Endothelial cell of umbilical vein (primary cell): ENCODE data around the gene CRISPLD2. TPM values are rescaled to one million over a fixed set of nuclear protein-coding genes. Genes with fewer than 3 reads are reported as not detected.
A peak's percentile ranks its signal among the peaks of the same experiment; 100 is the strongest.

ENCODE experiments used
- BruUV-seq: library from RNA; stranded (reverse); fragments of 400-500 nt; replicated peaks from 2 replicates; lab custom pipeline; 2021; lab: Mats Ljungman, UMichigan
- CTCF ChIA-PET: fragments of 300-600, 350-600 bp; sonication (Branson Sonifier 250); formaldehyde crosslinking; loops from one replicate; lab custom pipeline; 2021; ENCODE audit warnings: antibody characterized with exemption, inconsistent platforms; lab: Charles Lee
- POLR2A ChIA-PET: fragments of 300-600, 350-600 bp; sonication (Branson Sonifier 250); formaldehyde crosslinking; loops from one replicate; lab custom pipeline; 2021; ENCODE audit warnings: antibody characterized with exemption, inconsistent platforms; lab: Charles Lee
- DNase-seq: peaks from one replicate; pipeline ENCODE4 v3.0.0-alpha.2; 2011; ENCODE audit warnings: low read depth, low spot score
- FAIRE-seq: peaks from 2 replicates; lab custom pipeline; 2011; peaks lifted over from hg19 to GRCh38; lab: Jason Lieb, UNC
- H2AFZ ChIP-seq: 2 replicates; pipeline ENCODE4 v1.6.0; 2012; ENCODE audit warnings: low read depth, low read length, control low read depth, inconsistent platforms
- H3K27ac ChIP-seq: 2 replicates; pipeline ENCODE4 v1.5.1; 2011; ENCODE audit warnings: low read depth, mild to moderate bottlenecking, control low read depth, low read length, moderate library complexity; ENCODE audit not compliant: insufficient read depth
- H3K27me3 ChIP-seq, 2 experiments: 2 replicates each; pipeline versions ENCODE4 v1.6.0 to v1.6.1; 2011; ENCODE audit warnings: low read length in 2 of 2, mixed read lengths in 1 of 2; ENCODE audit not compliant: control insufficient read depth in 2 of 2, insufficient read depth in 2 of 2
- H3K36me3 ChIP-seq, 2 experiments: 2 replicates in 1 of 2; 3 replicates in 1 of 2; pipeline ENCODE4 v1.5.1; 2011; ENCODE audit warnings: low read length in 2 of 2, mild to moderate bottlenecking in 1 of 2, moderate library complexity in 1 of 2; ENCODE audit not compliant: control insufficient read depth in 2 of 2, insufficient read depth in 2 of 2; ENCODE audit errors: extremely low read depth in 1 of 2
- H3K4me1 ChIP-seq: 3 replicates; pipeline ENCODE4 v1.5.1; 2011; ENCODE audit warnings: mild to moderate bottlenecking, low read length; ENCODE audit not compliant: control insufficient read depth, insufficient read depth; ENCODE audit errors: extremely low read depth
- H3K4me2 ChIP-seq: 2 replicates; pipeline ENCODE4 v1.6.1; 2011; ENCODE audit warnings: low read length, control low read depth, mixed read lengths; ENCODE audit not compliant: insufficient read depth
- H3K4me3 ChIP-seq, 3 experiments: fragments of 200-600 bp in 1 of 3; sonication (generic), shearing (Covaris generic) in 1 of 3; replicated peaks in 1 of 3; 2 replicates each; pipeline ENCODE4 v1.5.1; 2011 to 2016; ENCODE audit warnings: control low read depth in 3 of 3, low read length in 3 of 3, mild to moderate bottlenecking in 2 of 3, inconsistent platforms in 1 of 3, low read depth in 1 of 3, moderate library complexity in 1 of 3; ENCODE audit not compliant: insufficient read depth in 1 of 3
- H3K79me2 ChIP-seq: 2 replicates; pipeline ENCODE4 v1.6.0; 2012; ENCODE audit warnings: low read length, inconsistent platforms; ENCODE audit not compliant: control insufficient read depth, insufficient read depth
- H3K9ac ChIP-seq: replicated peaks from 2 replicates; pipeline ENCODE3; 2011; ENCODE audit warnings: low read length, control low read depth; ENCODE audit not compliant: insufficient read depth; ENCODE audit errors: extremely low read depth
- H3K9me1 ChIP-seq: replicated peaks from 3 replicates; pipeline ENCODE4 v1.6.0; 2011; ENCODE audit warnings: mild to moderate bottlenecking, low read length; ENCODE audit not compliant: control insufficient read depth, insufficient read depth; ENCODE audit errors: extremely low read depth
- H3K9me3 ChIP-seq: replicated peaks from 2 replicates; pipeline ENCODE4 v1.5.1; 2012; ENCODE audit warnings: low read length, inconsistent platforms; ENCODE audit not compliant: control insufficient read depth, insufficient read depth
- H4K20me1 ChIP-seq: replicated peaks from 2 replicates; pipeline ENCODE3; 2011; ENCODE audit warnings: mild to moderate bottlenecking, low read length; ENCODE audit not compliant: control insufficient read depth, insufficient read depth; ENCODE audit errors: extremely low read depth
- CTCF ChIP-seq, 2 donors: IDR thresholded peaks; 1 replicate in 1 of 2; 2 replicates in 1 of 2; pipeline ENCODE4 v1.5.1; 2011; ENCODE audit warnings: low read length in 2 of 2, mild to moderate bottlenecking in 2 of 2, moderate library complexity in 2 of 2, control low read depth in 1 of 2, inconsistent platforms in 1 of 2, low read depth in 1 of 2; ENCODE audit not compliant: insufficient read depth in 1 of 2; ENCODE audit errors: extremely low read depth in 1 of 2
- EZH2 ChIP-seq: IDR thresholded peaks from 2 replicates; pipeline ENCODE4 v1.6.1; 2012; ENCODE audit warnings: borderline replicate concordance, low read depth, mild to moderate bottlenecking, moderate library complexity, low read length, inconsistent platforms; ENCODE audit not compliant: severe bottlenecking
- FOS ChIP-seq: IDR thresholded peaks from 2 replicates; pipeline ENCODE4 v1.6.1; 2011; ENCODE audit warnings: mild to moderate bottlenecking, low read length, moderate library complexity, borderline replicate concordance; ENCODE audit not compliant: insufficient read depth
- GATA2 ChIP-seq: IDR thresholded peaks from 2 replicates; pipeline ENCODE4 v1.7.0; 2011; ENCODE audit warnings: low read depth, mild to moderate bottlenecking, moderate library complexity, mixed read lengths, low read length; ENCODE audit not compliant: insufficient read length, insufficient read depth
- JUN ChIP-seq: IDR thresholded peaks from 2 replicates; pipeline ENCODE4 v1.6.1; 2011; ENCODE audit warnings: borderline replicate concordance, low read depth; ENCODE audit not compliant: insufficient read length, insufficient read depth
- dilution Hi-C: fragments of 300-500 bp; cut with MboI; formaldehyde crosslinking; loops from one replicate; pipeline ENCODE4 v1.15.0; 2019; ENCODE audit warnings: low sequenced_read_pairs; ENCODE audit not compliant: extremely low pct_ligation_motif_present
- intact Hi-C: fragments of 100-400 bp; cut with micrococcal nuclease; formaldehyde crosslinking; loops from one replicate; pipeline ENCODE4 v1.10.0; 2022
- polyA plus RNA-seq, 4 experiments: library from polyadenylated mRNA; depleted of rRNA in 3 of 4; stranded (reverse) in 3 of 4; unstranded in 1 of 4; fragments of >200 nt; gene quantifications; 2 replicates each; pipeline versions ENCODE4 v1.2.1 to v1.2.3, GENCODE V29; 2011 to 2012; ENCODE audit warnings: missing spikeins in 1 of 4
- total RNA-seq: library from RNA; stranded (reverse); gene quantifications from 2 replicates; pipeline ENCODE4 v1.2.3, GENCODE V29; 2021
- TF ChIP-seq, protein P1 (sequence below): IDR thresholded peaks from 2 replicates; pipeline ENCODE4 v1.6.1; 2011; ENCODE audit not compliant: insufficient read depth, insufficient read length

CRISPLD2 gene
- total and polyA plus RNA-seq, 2 donors (not counting 3 experiments of a cell fraction or from before 2014, with no cell fraction given) = 0.14 to 0.73 TPM

DNA sequence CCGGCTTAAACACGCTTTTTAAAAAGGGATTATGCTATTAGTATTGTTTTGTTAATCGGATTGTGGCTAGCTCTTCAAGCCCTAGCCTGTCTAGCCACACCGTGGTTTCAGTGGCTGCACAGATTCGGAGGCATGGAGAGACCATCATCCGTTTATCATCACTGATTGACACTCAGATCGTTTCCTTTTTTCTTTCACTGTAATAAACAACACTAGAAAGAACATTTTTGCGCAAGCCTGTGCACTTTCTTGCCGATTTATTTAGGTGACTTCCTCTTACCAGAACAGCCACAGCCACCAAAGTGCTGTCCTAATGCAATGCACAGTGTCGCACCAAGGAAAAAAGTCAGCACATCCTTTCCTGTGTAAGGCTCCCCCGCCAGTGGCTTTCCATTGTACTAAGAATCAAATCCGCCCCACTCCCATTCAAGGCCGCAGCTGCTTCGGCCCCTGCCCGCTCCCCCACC, 78.2 kb downstream of the CRISPLD2 start:
- no peak overlapping the region for H3K9ac ChIP-seq
- H3K27me3 ChIP-seq = peaks cover 0 to 2% of the 10 kb centered on the region in 2 experiments
- DNase-seq = no peak
- no peaks in the 10 kb centered on the region for H3K9me1 ChIP-seq
- no peak for FAIRE-seq
- ChIA-PET POLR2A (no interaction called here), CTCF (interaction anchor here (1.5 kb wide), 1 partner anchor 13 kb away, joined by 4 read pairs; no protein-coding TSS in a partner anchor)
- no peaks in the 10 kb centered on the region for H3K9me3 ChIP-seq
- H2AFZ ChIP-seq = peak overlapping the region; percentile 50
- no peaks in the 10 kb centered on the region for H3K79me2 ChIP-seq
- intact Hi-C loops = no loop called here
- BruUV-seq = no TSS peak
- no peaks in the 10 kb centered on the region for H4K20me1 ChIP-seq
- TF ChIP-seq CTCF (IDR thresholded peaks at IDR 0.05; ENCODE audit: extremely low read depth in 1 of 2, insufficient read depth in 1 of 2, low read depth in 1 of 2, low read length in 2 of 2) (no peak), JUN (no peak), EZH2 (no peak), FOS (no peak), GATA2 (no peak)
- TF ChIP-seq, protein P1, sequence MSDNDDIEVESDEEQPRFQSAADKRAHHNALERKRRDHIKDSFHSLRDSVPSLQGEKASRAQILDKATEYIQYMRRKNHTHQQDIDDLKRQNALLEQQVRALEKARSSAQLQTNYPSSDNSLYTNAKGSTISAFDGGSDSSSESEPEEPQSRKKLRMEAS = no peak
- no peaks in the 10 kb centered on the region for H3K4me1 ChIP-seq
- H3K4me2 ChIP-seq = no peak overlapping the region
- no peak overlapping the region for H3K27ac ChIP-seq
- no peak overlapping the region for H3K4me3 ChIP-seq
- dilution Hi-C loops = no loop called here
- H3K36me3 ChIP-seq = no peaks in the 10 kb centered on the region
